Measurements from ENCODE around the gene USP9X. TPM values are rescaled to one million over a fixed set of nuclear protein-coding genes. Genes with fewer than 3 reads are reported as not detected.
"Not testable (repeated sequence)": the region's sequence is repeated elsewhere in the genome, so short reads cannot be mapped to it uniquely, and the experiment has no call there.

USP9X gene
- total RNA-seq, 1 experiment from 2014 or later: 89.2 TPM

- intact Hi-C loops (cut with micrococcal nuclease; ENCODE audit: unreplicated experiment): no loop called here
- peaks cover 12% of the 10 kb centered on the region for H3K36me3 Mint-ChIP-seq (ENCODE audit: insufficient read depth, unreplicated experiment)
- no peaks in the 10 kb centered on the region for H3K27me3 Mint-ChIP-seq (ENCODE audit: unreplicated experiment)
- H3K27ac Mint-ChIP-seq (ENCODE audit: unreplicated experiment): no peak overlapping the region
- CTCF ChIA-PET: no interaction called here
- BruUV-seq (replicated peaks): no TSS peak
- no peaks in the 10 kb centered on the region for H3K4me1 Mint-ChIP-seq (ENCODE audit: low read depth, unreplicated experiment)
- DNase-seq: no peak
- TF ChIP-seq, protein P1, sequence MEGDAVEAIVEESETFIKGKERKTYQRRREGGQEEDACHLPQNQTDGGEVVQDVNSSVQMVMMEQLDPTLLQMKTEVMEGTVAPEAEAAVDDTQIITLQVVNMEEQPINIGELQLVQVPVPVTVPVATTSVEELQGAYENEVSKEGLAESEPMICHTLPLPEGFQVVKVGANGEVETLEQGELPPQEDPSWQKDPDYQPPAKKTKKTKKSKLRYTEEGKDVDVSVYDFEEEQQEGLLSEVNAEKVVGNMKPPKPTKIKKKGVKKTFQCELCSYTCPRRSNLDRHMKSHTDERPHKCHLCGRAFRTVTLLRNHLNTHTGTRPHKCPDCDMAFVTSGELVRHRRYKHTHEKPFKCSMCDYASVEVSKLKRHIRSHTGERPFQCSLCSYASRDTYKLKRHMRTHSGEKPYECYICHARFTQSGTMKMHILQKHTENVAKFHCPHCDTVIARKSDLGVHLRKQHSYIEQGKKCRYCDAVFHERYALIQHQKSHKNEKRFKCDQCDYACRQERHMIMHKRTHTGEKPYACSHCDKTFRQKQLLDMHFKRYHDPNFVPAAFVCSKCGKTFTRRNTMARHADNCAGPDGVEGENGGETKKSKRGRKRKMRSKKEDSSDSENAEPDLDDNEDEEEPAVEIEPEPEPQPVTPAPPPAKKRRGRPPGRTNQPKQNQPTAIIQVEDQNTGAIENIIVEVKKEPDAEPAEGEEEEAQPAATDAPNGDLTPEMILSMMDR (IDR thresholded peaks at IDR 0.05; ENCODE audit: unreplicated experiment): no peak
- H3K9me3 Mint-ChIP-seq (ENCODE audit: low read depth, unreplicated experiment): no peaks in the 10 kb centered on the region
- no peak overlapping the region for H3K4me3 Mint-ChIP-seq (ENCODE audit: low read depth, unreplicated experiment)
Observed at GRCh38 chrX:41273638-41274037, 188.4 kb downstream of the USP9X start.

GRCh38 chrX:41275661-41276609 is 190.7 kb downstream of the USP9X start:
- intact Hi-C loops (cut with micrococcal nuclease; ENCODE audit: unreplicated experiment): loop anchor here (5.0 kb wide), 2 partner anchors 56 to 166 kb away; partner anchors contain the start of gene DDX3X

DNA sequence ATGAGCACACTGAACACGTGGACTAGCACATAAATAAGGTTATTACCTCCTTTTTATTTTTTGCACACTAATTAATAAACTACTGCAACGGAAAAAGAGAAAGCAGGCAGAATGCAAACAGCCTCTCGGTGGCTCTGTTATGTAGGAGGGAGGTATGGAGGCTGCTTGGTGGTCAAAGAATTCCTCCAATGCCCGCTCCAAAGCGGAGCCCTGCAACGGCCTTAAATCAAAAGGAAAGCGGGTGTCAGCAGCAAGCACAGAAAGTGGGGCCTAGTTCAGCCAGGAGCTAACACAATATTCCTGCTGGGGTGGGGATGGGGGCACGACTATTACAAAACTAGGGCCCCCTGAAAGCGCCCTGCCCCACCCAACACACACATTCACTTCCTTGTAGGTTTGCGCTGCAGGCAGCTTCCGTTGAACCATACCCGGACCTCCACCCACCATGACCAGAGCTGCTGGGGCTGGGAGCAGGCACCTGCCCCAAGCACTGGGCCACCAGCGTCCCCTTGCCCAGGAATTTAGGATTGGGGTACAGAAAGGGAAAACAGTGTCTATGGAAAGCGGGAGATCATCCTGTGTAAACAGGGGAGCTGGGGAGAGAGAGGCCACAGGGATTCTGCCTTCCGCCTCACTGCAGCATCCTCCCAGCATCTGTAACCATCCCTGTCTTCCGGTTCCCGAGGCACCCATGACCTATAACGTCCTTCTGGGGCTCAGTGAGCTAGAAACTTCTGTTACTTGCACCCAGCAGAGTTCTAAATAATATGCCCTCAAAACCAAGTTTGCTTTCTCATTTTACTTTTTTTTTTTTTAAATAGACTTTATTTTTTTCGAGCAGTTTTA is 191.6 kb downstream of the USP9X start:
- TF ChIP-seq, protein P1 (IDR thresholded peaks at IDR 0.05; ENCODE audit: unreplicated experiment): no peak
- Mint-ChIP-seq H3K27me3 (ENCODE audit: unreplicated experiment) (no peaks in the 10 kb centered on the region), H3K4me3 (ENCODE audit: low read depth, unreplicated experiment) (peak overlapping the region; percentile 74), H3K36me3 (ENCODE audit: insufficient read depth, unreplicated experiment) (peaks cover 12% of the 10 kb centered on the region), H3K4me1 (ENCODE audit: low read depth, unreplicated experiment) (no peaks in the 10 kb centered on the region), H3K27ac (ENCODE audit: unreplicated experiment) (peak overlapping the region; percentile 42), H3K9me3 (ENCODE audit: low read depth, unreplicated experiment) (no peaks in the 10 kb centered on the region)
- BruUV-seq (replicated peaks): no TSS peak
- CTCF ChIA-PET: no interaction called here
- no peak for DNase-seq
- intact Hi-C loops (cut with micrococcal nuclease; ENCODE audit: unreplicated experiment): loop anchor here (5.0 kb wide), 2 partner anchors 55 to 165 kb away; partner anchors contain the start of gene DDX3X

More at GRCh38 chrX:41275661-41276609, 190.7 kb downstream of the USP9X start:
- H3K36me3 Mint-ChIP-seq (ENCODE audit: insufficient read depth, unreplicated experiment): peaks cover 12% of the 10 kb centered on the region
- no peaks in the 10 kb centered on the region for H3K4me1 Mint-ChIP-seq (ENCODE audit: low read depth, unreplicated experiment)
- TF ChIP-seq, protein P1 (IDR thresholded peaks at IDR 0.05; ENCODE audit: unreplicated experiment): no peak
- H3K27ac Mint-ChIP-seq (ENCODE audit: unreplicated experiment): peak overlapping the region; percentile 42
- no peaks in the 10 kb centered on the region for H3K9me3 Mint-ChIP-seq (ENCODE audit: low read depth, unreplicated experiment)
- H3K27me3 Mint-ChIP-seq (ENCODE audit: unreplicated experiment): no peaks in the 10 kb centered on the region
- no TSS peak for BruUV-seq (replicated peaks)
- CTCF ChIA-PET: interaction anchor here (0.7 kb wide), 1 partner anchor 197 kb away, joined by 8 read pairs; no protein-coding TSS in a partner anchor
- DNase-seq: peak; percentile 78
- H3K4me3 Mint-ChIP-seq (ENCODE audit: low read depth, unreplicated experiment): peak overlapping the region; percentile 74

GRCh38 chrX:41282307-41282706 is 197.1 kb downstream of the USP9X start:
- H3K4me1 Mint-ChIP-seq (ENCODE audit: low read depth, unreplicated experiment); H3K4me3 Mint-ChIP-seq (ENCODE audit: low read depth, unreplicated experiment); DNase-seq; H3K27ac Mint-ChIP-seq (ENCODE audit: unreplicated experiment); H3K9me3 Mint-ChIP-seq (ENCODE audit: low read depth, unreplicated experiment); H3K27me3 Mint-ChIP-seq (ENCODE audit: unreplicated experiment); CTCF ChIA-PET; intact Hi-C loops (cut with micrococcal nuclease; ENCODE audit: unreplicated experiment); H3K36me3 Mint-ChIP-seq (ENCODE audit: insufficient read depth, unreplicated experiment); BruUV-seq (replicated peaks): not testable (repeated sequence)

GRCh38 chrX:41285928-41286327 is 200.7 kb downstream of the USP9X start:
- H3K4me1 Mint-ChIP-seq (ENCODE audit: low read depth, unreplicated experiment); intact Hi-C loops (cut with micrococcal nuclease; ENCODE audit: unreplicated experiment); H3K4me3 Mint-ChIP-seq (ENCODE audit: low read depth, unreplicated experiment); H3K27me3 Mint-ChIP-seq (ENCODE audit: unreplicated experiment); H3K9me3 Mint-ChIP-seq (ENCODE audit: low read depth, unreplicated experiment); H3K36me3 Mint-ChIP-seq (ENCODE audit: insufficient read depth, unreplicated experiment); H3K27ac Mint-ChIP-seq (ENCODE audit: unreplicated experiment); DNase-seq; BruUV-seq (replicated peaks): not testable (repeated sequence)
- CTCF ChIA-PET: interaction anchor here (0.5 kb wide), 1 partner anchor 95 kb away, joined by 3 read pairs; no protein-coding TSS in a partner anchor

Data from Calu3 (cell line).